HG02885 (cell line): Measurements from ENCODE around the gene IFT122.
"Not testable (repeated sequence)": the region's sequence is repeated elsewhere in the genome, so short reads cannot be mapped to it uniquely, and the experiment has no call there.

Source experiments
- ATAC-seq: cut with Tn5 transposase; IDR thresholded peaks from one replicate; pipeline ENCODE4 v1.9.1; 2021; ENCODE audit warnings: mild to moderate bottlenecking; ENCODE audit not compliant: unreplicated experiment, poor library complexity

Gene IFT122

GRCh38 chr3:129469026-129469425, 29.0 kb downstream of the IFT122 start:
- ATAC-seq, result no peak

- ATAC-seq, result no peak
These were observed 30.8 kb downstream of the IFT122 start for GRCh38 chr3:129470861-129471260.

DNA sequence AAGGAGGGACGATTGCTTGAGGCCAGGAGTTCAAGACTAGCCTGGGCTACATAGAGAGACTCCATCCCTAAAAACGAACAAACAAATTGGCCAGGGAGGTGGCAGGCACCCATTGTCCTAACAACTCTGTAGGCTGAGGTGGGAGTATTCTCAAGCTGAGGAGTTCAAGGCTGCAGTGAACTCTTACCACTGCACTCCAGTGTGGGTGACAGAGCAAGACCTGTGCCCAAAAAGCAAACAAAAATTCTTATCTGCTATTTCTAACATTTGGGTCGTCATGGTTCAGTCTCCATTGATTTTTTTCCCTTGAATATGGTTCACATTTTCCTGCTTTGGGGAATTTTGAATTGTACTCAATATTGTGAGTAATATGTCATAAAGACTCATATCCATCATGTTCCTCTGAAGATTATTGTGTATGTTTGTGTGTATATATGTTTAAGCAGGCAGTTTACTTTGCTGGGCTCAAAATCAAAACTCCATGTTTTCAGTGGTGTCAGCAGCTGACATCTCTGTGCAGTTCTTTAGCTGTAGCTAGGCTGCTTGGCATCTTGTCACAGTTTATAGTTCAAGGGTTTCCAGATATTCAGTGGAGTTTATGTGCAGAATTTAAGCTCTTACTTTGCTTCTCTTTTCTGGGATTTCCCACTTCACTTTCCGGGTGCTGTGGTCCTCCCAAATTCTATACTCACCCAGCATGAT, 33.2 kb downstream of the IFT122 start:
- ATAC-seq, result no peak

DNA sequence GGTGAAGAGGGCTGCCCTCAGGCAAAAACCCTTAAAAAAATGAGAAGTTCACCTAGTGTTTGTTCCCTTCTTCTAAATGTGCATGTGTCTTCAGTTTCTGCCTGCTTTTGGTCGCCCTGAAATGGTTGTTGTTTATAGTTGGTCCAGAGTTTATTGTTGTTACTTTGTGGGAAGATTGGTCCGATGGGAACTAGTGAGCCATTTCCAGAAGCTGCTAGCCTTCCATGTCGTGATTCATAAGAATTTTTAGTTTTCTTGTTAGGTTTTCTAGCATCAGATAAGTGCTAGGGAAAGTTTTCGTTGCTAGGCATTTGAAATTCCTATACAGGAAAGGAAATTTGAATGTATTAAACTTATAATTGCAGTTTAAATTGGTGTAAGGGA, 33.7 kb downstream of the IFT122 start:
- ATAC-seq, result no peak

DNA sequence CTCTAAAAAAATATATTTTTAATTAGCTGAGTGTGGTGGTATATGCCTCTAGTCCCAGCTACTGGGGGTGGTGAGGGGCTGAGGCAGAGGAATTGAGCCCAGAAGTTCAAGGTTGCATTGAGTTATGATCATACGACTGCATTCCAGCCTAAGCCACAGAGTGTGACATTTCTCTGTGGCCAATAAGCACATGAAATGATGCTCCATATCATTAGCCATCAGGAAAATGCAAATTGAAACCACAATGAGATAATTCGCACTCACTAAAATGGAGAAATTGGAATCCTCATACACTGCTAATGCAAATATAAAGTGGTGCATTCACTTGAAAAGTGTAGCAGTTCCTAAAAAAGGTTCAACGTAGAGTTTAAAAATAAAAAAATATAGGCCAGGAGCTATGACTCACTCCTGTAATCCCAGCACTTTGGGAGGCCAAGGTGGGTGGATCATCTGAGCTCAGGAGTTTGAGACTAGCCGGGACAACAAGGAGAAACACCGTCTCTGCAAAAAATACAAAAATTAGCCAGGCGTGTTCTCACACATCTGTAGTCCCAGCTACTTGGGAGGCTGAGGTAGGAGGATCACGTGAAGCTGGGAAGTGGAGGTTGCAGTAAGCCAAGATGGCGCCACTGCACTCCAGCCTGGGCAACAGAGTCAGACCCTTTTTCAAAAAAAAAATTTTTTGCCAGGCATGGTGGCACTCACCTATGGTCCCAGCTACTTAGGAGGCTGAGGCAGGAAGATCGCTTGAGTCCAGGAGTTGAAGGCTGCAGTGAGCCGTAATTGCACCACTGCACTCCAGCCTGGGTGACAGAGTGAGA, 35.2 kb downstream of the IFT122 start:
- no peak for ATAC-seq

GRCh38 chr3:129475863-129476262, 35.8 kb downstream of the IFT122 start:
- no peak for ATAC-seq

DNA sequence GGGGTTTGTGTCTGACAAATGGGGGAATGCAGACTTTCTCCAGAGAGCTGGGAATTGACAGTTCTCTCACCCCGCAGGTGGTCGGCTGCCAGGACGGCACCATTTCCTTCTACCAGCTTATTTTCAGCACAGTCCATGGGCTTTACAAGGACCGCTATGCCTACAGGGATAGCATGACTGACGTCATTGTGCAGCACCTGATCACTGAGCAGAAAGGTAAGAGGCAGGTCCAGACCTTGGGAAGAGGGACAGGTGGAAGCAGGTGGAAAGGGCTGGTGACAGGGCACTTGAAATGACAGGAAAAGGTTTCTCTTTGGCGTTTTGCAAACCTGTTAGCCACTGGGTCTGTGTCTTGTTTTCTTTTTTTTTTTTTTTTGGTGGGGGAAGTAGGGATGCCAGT, 36.6 kb downstream of the IFT122 start:
- no peak for ATAC-seq

GRCh38 chr3:129481225-129481765, 41.3 kb downstream of the IFT122 start:
- ATAC-seq, result not testable (repeated sequence)

- ATAC-seq, result no peak
These were observed 41.8 kb downstream of the IFT122 start for GRCh38 chr3:129481766-129482332.

DNA sequence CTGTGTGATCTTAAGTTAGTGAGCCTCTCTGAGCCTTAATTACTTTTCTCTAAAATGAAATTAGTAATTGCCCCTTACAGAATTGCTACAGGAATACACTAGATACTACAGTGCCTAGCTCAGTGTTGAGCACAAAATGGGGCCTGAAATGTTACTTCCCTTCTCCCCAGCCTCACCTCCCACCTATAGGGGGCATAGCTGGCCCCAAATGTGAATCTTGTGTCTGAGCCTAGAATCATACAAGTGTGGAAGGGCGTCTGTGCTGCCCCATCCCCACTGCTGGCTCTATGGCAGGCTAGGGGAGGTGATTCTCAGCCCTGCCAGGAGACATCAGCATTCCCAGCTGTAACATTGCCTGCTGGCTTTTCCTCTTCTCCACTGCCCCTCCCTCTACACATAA, 42.7 kb downstream of the IFT122 start:
- ATAC-seq, result no peak

GRCh38 chr3:129483870-129484269, 43.8 kb downstream of the IFT122 start:
- ATAC-seq, result no peak

GRCh38 chr3:129485146-129485545, 45.1 kb downstream of the IFT122 start:
- ATAC-seq, result not testable (repeated sequence)

- ATAC-seq, result no peak
These were observed 46.0 kb downstream of the IFT122 start for GRCh38 chr3:129485721-129486663.

DNA sequence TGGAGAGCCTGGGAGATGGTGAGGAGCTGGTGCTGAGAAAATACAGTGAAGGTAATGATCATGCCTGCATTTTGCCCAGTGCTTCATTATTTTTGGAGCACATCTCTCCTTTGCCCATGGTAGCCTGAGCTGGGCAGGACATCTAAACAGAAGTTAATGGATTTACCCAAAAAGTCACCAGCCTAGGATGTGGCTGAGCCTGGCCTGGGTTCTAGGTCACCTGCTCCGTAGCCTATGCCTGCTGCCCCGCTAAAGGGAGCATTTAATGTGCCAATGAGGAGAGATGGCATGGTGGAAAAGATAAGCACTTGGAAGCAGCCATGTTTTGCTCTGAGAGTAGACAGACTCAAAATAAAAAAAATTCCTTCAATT, 46.6 kb downstream of the IFT122 start:
- ATAC-seq, result no peak

DNA sequence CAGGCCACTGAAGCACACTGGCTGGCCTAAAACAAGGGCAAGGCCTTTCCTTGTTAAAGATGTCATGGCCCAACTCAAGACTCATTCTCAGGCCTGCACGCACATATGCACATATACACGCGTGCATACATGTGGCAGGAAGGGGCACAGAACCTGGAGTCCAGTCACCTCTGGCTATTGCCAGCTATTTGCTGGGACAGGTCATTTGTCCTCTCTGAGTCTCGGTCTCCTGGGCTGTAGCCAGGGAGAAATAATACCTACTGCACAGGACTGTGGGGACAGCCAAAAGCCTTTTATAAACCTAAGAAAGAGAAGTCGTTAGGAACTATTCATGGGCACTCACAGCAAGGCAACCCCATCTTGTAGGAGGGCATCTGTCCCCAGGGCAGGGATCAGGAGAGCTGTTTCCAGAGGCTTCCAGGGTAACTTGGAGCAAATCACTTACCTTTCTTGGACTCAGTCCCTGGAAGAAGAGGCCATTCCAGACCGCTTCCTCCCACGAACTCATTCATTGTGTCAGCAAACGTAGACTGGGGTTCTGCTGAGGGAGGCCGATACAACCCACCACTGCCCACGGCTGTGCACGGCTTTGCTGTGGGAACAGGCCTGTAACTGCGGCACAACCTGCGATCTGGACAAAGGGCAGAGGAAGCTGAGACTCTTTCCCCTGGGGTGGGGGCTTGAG, 47.3 kb downstream of the IFT122 start:
- ATAC-seq, result no peak

- not testable (repeated sequence) for ATAC-seq
These were observed 47.9 kb downstream of the IFT122 start for GRCh38 chr3:129487868-129488335.

DNA sequence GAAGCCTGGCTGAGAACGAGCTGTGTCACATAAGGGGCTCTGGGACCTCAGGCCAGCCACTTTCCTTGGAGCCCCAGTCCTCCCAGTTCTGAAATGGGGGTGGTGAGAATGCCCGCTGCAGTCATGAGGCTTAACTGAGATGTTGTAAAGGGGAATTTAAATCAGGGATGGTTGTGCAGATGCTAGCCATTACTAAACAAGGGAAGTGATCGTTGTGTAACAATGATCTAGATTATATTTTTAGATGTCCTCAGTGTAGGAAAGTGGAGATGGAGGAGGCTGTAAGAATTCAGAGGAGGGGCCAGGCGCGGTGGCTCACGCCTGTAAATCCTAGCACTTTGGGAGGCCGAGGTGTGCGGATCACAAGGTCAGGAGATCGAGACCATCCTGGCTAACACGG, 49.2 kb downstream of the IFT122 start:
- not testable (repeated sequence) for ATAC-seq

- no peak for ATAC-seq
These were observed 50.2 kb downstream of the IFT122 start for GRCh38 chr3:129490273-129490675.

DNA sequence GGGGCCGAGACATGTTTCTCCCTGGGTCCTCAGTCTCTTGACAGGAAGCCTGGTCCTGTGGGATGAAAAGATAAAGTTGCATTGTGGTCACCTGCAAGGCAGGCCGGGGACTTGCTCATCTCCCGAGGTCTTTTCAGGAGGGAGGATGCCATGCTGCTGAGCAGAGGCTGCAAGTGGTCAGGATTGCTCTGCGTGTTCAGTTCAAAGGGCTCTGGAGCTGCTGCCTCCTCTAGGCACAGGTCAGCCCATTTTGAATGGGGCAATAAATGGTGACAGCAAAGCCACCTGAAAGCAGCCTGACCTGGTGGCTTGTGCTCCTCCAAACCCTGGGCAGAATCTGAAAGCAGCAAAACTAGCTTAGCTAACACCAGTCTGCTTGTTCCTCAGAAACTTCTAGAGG, 51.1 kb downstream of the IFT122 start:
- ATAC-seq, result not testable (repeated sequence)
